A549 (cell line): ENCODE data around the gene RTN4. TPM values are rescaled to one million over a fixed set of nuclear protein-coding genes. Genes with fewer than 3 reads are reported as not detected.

ENCODE experiments used
- ATAC-seq, 2 experiments: fragments of 200-7000 bp in 1 of 2; fragments of >200 bp in 1 of 2; cut with Nextera tagmentation in 1 of 2; cut with Tn5 transposase in 1 of 2; 3 replicates each; pipeline versions ENCODE4 v1.8.0 to v1.9.1; 2018 to 2020; ENCODE audit warnings: mild to moderate bottlenecking in 1 of 2, moderate library complexity in 1 of 2
- CTCF ChIA-PET: fragments of 300-600 bp; sonication (Branson Sonifier 250); formaldehyde crosslinking; extraction: SDS; loops from one replicate; lab custom pipeline; 2021; ENCODE audit warnings: antibody characterized with exemption, inconsistent platforms; lab: Yijun Ruan, JAX
- POLR2A ChIA-PET: fragments of 350-600 bp; formaldehyde crosslinking; extraction: SDS; loops from one replicate; lab custom pipeline; 2021; ENCODE audit warnings: antibody characterized with exemption, inconsistent platforms; lab: Yijun Ruan, JAX
- DNase-seq, 2 experiments: peaks; one replicate each; pipeline versions ENCODE4 v3.0.0 to v3.0.0-alpha.2; 2011 to 2016; ENCODE audit warnings: low read depth in 1 of 2, low spot score in 1 of 2
- FAIRE-seq: peaks from 2 replicates; lab custom pipeline; 2011; peaks lifted over from hg19 to GRCh38; lab: Jason Lieb, UNC
- H3K27ac ChIP-seq, 2 experiments: fragments of >200 bp; sonication (Bioruptor Twin); formaldehyde crosslinking; 3 replicates each; pipeline ENCODE4 v1.5.1; 2016 to 2017
- H3K4me1 ChIP-seq: fragments of >200 bp; sonication (Bioruptor Twin); formaldehyde crosslinking; 3 replicates; pipeline ENCODE4 v1.6.1; 2016
- H3K4me2 ChIP-seq: fragments of >200 bp; sonication (Bioruptor Twin); formaldehyde crosslinking; 3 replicates; pipeline ENCODE4 v1.6.1; 2016
- H3K4me3 ChIP-seq: fragments of >200 bp; sonication (Bioruptor Twin); formaldehyde crosslinking; 3 replicates; pipeline ENCODE4 v1.5.1; 2016
- H3K9me3 ChIP-seq: fragments of >200 bp; sonication (Bioruptor Twin); formaldehyde crosslinking; 3 replicates; pipeline ENCODE4 v1.6.1; 2016
- CBX2 ChIP-seq: fragments of 200-600 bp; sonication (generic); IDR thresholded peaks from 2 replicates; pipeline ENCODE4 v1.6.1; 2016; ENCODE audit warnings: low read depth, mild to moderate bottlenecking, borderline replicate concordance
- CBX8 ChIP-seq: fragments of 200-600 bp; sonication (generic); IDR thresholded peaks from 2 replicates; pipeline ENCODE4 v1.6.1; 2016
- CEBPB ChIP-seq, 2 experiments: fragments of >200 bp in 1 of 2; sonication (Bioruptor Twin) in 1 of 2; formaldehyde crosslinking in 1 of 2; IDR thresholded peaks; 2 replicates each; pipeline ENCODE4 v1.6.1; 2012 to 2016
- CHD2 ChIP-seq: fragments of 150-350 bp; IDR thresholded peaks from 2 replicates; pipeline ENCODE4 v1.6.1; 2014; ENCODE audit warnings: low read length; ENCODE audit not compliant: partially characterized antibody
- EHF ChIP-seq: fragments of 250-450 bp; sonication (Bioruptor Pico); IDR thresholded peaks from 2 replicates; pipeline ENCODE4 v1.5.0; 2020; ENCODE audit warnings: mild to moderate bottlenecking
- EHMT2 ChIP-seq: fragments of 200-600 bp; sonication (generic); IDR thresholded peaks from 2 replicates; pipeline ENCODE4 v1.6.1; 2016; ENCODE audit warnings: antibody characterized with exemption, low read depth, mild to moderate bottlenecking, moderate library complexity
- ESRRA ChIP-seq: fragments of 150-350 bp; IDR thresholded peaks from 2 replicates; pipeline ENCODE4 v1.6.1; 2014; ENCODE audit warnings: mild to moderate bottlenecking, low read length, borderline replicate concordance
- HOXA7 ChIP-seq: fragments of 250-450 bp; sonication (Bioruptor Pico); IDR thresholded peaks from 2 replicates; pipeline ENCODE4 v1.5.0; 2020; ENCODE audit warnings: mild to moderate bottlenecking, moderate library complexity
- HOXB13 ChIP-seq: fragments of 250-450 bp; sonication (Bioruptor Pico); IDR thresholded peaks from 2 replicates; pipeline ENCODE4 v1.5.0; 2020; ENCODE audit warnings: low read depth, mild to moderate bottlenecking, moderate library complexity
- HOXB5 ChIP-seq: fragments of 250-450 bp; sonication (Bioruptor Pico); IDR thresholded peaks from 2 replicates; pipeline ENCODE4 v1.5.0; 2020; ENCODE audit warnings: mild to moderate bottlenecking, moderate library complexity
- MAFK ChIP-seq: fragments of 450-650 bp; IDR thresholded peaks from 2 replicates; pipeline ENCODE4 v1.6.1; 2014; ENCODE audit not compliant: partially characterized antibody
- MYC ChIP-seq: IDR thresholded peaks from 2 replicates; pipeline ENCODE4 v1.6.1; 2012; ENCODE audit warnings: mild to moderate bottlenecking, inconsistent platforms, low read length, improper control_type of control experiment, borderline replicate concordance
- NFE2L2 ChIP-seq: fragments of 150-350 bp; conservative IDR thresholded peaks from 2 replicates; pipeline ENCODE4 v1.6.1; 2014; ENCODE audit warnings: low read length
- NR3C1 ChIP-seq: fragments of >200 bp; sonication (Bioruptor Twin); formaldehyde crosslinking; IDR thresholded peaks from 3 replicates; pipeline ENCODE4 v1.6.1; 2017
- POLR2A ChIP-seq: IDR thresholded peaks from 2 replicates; pipeline ENCODE4 v1.6.1; 2012; ENCODE audit warnings: mild to moderate bottlenecking, low read length
- POLR2AphosphoS2 ChIP-seq: conservative IDR thresholded peaks from 2 replicates; pipeline ENCODE4 v1.6.1; 2012; ENCODE audit warnings: low read length, improper control_type of control experiment, inconsistent platforms
- RARB ChIP-seq: fragments of 250-450 bp; sonication (Bioruptor Pico); IDR thresholded peaks from 2 replicates; pipeline ENCODE4 v1.8.0; 2021; ENCODE audit warnings: mild to moderate bottlenecking, moderate library complexity
- RNF2 ChIP-seq: fragments of 200-600 bp; sonication (generic); IDR thresholded peaks from 2 replicates; pipeline ENCODE4 v1.6.1; 2016; ENCODE audit warnings: low read depth, mild to moderate bottlenecking, antibody characterized with exemption, moderate library complexity, borderline replicate concordance
- SMC3 ChIP-seq: fragments of >200 bp; sonication (Bioruptor Twin); formaldehyde crosslinking; IDR thresholded peaks from 3 replicates; pipeline ENCODE4 v1.6.1; 2018; ENCODE audit warnings: inconsistent platforms
- ZNF302 ChIP-seq: fragments of 250-450 bp; sonication (Bioruptor Pico); IDR thresholded peaks from 2 replicates; pipeline ENCODE4 v1.9.0; 2021; ENCODE audit warnings: inconsistent platforms, mild to moderate bottlenecking, moderate library complexity
- WGBS: methylation state at CpG from one replicate; pipeline ENCODE4 v1.1.6; 2017; ENCODE audit errors: missing lambda C conversion rate; 5-methylcytosine and 5-hydroxymethylcytosine counted together
- polyA plus RNA-seq, 4 experiments: library from polyadenylated mRNA; depleted of rRNA in 3 of 4; stranded (reverse); fragments of >200 nt; fragmentation: RNase III in 1 of 4; extraction: RNeasy Plus Mini Kit Qiagen cat#74134 plus additional on column Dnase treatment in 1 of 4; gene quantifications; 2 replicates in 3 of 4; 3 replicates in 1 of 4; pipeline ENCODE4 v1.2.3, GENCODE V29; 2011 to 2017
- TF ChIP-seq, protein P1 (sequence below): fragments of 250-450 bp; sonication (Bioruptor Pico); IDR thresholded peaks from 2 replicates; pipeline ENCODE4 v1.5.0; 2020; ENCODE audit warnings: low read depth, mild to moderate bottlenecking, moderate library complexity
- TF ChIP-seq, protein P2 (sequence below): IDR thresholded peaks from 2 replicates; pipeline ENCODE4 v1.6.1; 2012; ENCODE audit warnings: low read depth, borderline replicate concordance
- TF ChIP-seq, protein P3 (sequence below): fragments of >200 bp; sonication (Bioruptor Twin); formaldehyde crosslinking; IDR thresholded peaks from 2 replicates; pipeline ENCODE4 v1.6.1; 2016
- TF ChIP-seq, protein P4 (sequence below): IDR thresholded peaks from 2 replicates; pipeline ENCODE4 v1.6.1; 2012
- TF ChIP-seq, protein P5 (sequence below): fragments of 200-600 bp; sonication (generic); IDR thresholded peaks from 2 replicates; pipeline ENCODE4 v1.6.1; 2016; ENCODE audit warnings: antibody characterized with exemption, mild to moderate bottlenecking, moderate library complexity

RTN4 gene
- polyA plus RNA-seq, 2 of the 4 experiments (the other 2 are of a cell fraction), result 302 to 403 TPM

DNA sequence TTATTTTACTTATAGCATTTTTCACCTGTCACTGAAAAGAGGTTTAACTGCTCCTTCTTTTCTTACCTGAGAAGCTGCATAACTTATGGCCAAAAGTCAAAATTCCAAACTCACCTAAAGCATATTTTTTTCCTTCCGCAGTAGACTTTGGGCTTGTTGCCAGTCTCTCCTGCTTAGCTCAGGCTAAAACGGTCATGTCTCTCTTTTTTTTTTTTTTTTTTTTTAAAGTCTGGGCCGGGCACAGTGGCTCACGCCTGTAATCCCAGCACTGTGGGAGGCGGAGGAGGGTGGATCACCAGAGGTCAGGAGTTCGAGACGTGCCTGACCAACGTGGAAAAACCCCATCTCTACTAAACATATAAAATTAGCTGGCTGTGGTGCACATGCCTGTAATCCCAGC, 113.5 kb downstream of the RTN4 start (continued):
- TF ChIP-seq CEBPB (IDR thresholded peaks at IDR 0.05) (no peak), NFE2L2 (no peak), EHF (CRISPR knock-in tag) (no peak), CBX8 (no peak), SMC3 (no peak)
- TF ChIP-seq, protein P1, sequence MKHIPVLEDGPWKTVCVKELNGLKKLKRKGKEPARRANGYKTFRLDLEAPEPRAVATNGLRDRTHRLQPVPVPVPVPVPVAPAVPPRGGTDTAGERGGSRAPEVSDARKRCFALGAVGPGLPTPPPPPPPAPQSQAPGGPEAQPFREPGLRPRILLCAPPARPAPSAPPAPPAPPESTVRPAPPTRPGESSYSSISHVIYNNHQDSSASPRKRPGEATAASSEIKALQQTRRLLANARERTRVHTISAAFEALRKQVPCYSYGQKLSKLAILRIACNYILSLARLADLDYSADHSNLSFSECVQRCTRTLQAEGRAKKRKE (CRISPR knock-in tag), result no peak
- TF ChIP-seq, protein P2, sequence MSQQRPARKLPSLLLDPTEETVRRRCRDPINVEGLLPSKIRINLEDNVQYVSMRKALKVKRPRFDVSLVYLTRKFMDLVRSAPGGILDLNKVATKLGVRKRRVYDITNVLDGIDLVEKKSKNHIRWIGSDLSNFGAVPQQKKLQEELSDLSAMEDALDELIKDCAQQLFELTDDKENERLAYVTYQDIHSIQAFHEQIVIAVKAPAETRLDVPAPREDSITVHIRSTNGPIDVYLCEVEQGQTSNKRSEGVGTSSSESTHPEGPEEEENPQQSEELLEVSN, result no peak

DNA sequence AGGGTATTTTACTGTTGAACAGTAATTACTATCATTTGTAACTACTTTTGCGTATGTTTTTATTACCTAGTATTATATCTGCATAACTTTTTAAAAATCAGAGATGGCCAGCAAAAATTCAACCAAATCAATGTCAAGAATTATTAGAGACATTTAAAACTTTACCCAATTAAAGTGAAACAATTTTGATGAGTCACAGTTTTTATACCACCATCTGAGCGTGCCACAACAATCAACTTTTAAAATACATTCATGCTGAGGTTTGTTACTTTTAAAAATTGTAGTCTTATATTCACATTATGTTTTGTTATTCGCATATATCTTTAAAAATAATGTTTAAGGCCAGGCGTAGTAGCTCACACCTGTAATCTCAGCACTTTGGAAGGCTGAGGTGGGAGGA, 114.9 kb downstream of the RTN4 start:
- POLR2A ChIA-PET, result no interaction called here
- no peak for FAIRE-seq
- ATAC-seq, result no peak
- Histone ChIP-seq H3K27ac (no peak overlapping the region), H3K4me3 (no peak overlapping the region), H3K4me2 (no peak overlapping the region), H3K4me1 (no peaks in the 10 kb centered on the region), H3K9me3 (no peaks in the 10 kb centered on the region; the same call in 1 of the 3 replicates)
- CTCF ChIA-PET, result no interaction called here
- TF ChIP-seq RNF2 (no peak), MAFK (peak; percentile 67), NFE2L2 (0 out of 2 replicates have a peak, but pooled peaks have one; percentile 22), NR3C1 (no peak)
- no peak for DNase-seq
- 84% methylated on average over 4 of the region's 4 CpGs for WGBS

DNA sequence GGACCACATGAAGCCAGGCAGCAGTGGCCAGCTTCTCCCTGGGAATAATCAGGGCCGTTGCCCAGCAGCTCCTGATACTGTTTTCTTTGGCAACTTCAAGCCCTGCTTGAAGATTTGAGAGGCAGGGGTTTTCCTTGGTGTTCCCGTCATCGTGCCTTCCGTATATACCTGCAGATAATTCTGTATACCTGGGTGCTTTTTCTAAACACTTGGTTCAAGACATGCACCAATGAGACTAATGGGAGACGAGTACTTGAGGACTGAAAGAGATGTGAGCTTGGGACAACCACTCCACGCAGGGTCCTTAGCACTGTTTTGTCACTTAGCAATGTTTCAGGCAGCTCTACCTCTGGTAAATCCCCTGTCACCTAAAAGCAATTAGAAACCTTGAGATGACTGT, 118.8 kb downstream of the RTN4 start:
- Histone ChIP-seq H3K4me3 (no peak overlapping the region), H3K27ac (no peak overlapping the region), H3K9me3 (peaks cover 6% of the 10 kb centered on the region; the same call in 1 of the 3 replicates), H3K4me1 (no peaks in the 10 kb centered on the region), H3K4me2 (no peak overlapping the region)
- WGBS, result 79% methylated on average over 6 of the region's 6 CpGs
- ChIA-PET POLR2A (no interaction called here), CTCF (interaction anchor here (1.5 to 1.6 kb wide), 2 partner anchors 11 to 237 kb away, joined by 3 to 5 read pairs; no protein-coding TSS in a partner anchor)
- FAIRE-seq, result no peak
- TF ChIP-seq, protein P3, sequence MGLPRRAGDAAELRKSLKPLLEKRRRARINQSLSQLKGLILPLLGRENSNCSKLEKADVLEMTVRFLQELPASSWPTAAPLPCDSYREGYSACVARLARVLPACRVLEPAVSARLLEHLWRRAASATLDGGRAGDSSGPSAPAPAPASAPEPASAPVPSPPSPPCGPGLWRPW, result no peak
- TF ChIP-seq POLR2AphosphoS2, result no peak
- TF ChIP-seq EHMT2, result no peak
- TF ChIP-seq, protein P4, sequence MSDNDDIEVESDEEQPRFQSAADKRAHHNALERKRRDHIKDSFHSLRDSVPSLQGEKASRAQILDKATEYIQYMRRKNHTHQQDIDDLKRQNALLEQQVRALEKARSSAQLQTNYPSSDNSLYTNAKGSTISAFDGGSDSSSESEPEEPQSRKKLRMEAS, result no peak
- TF ChIP-seq ZNF302 (CRISPR knock-in tag), result no peak
- TF ChIP-seq POLR2A, result no peak
- TF ChIP-seq ESRRA, result no peak
- no peak for TF ChIP-seq CHD2
- no peak for TF ChIP-seq NR3C1
- TF ChIP-seq RARB, result no peak
- no peak for TF ChIP-seq HOXB13
- no peak for TF ChIP-seq HOXA7
- no peak for TF ChIP-seq MYC
- TF ChIP-seq, protein P5, sequence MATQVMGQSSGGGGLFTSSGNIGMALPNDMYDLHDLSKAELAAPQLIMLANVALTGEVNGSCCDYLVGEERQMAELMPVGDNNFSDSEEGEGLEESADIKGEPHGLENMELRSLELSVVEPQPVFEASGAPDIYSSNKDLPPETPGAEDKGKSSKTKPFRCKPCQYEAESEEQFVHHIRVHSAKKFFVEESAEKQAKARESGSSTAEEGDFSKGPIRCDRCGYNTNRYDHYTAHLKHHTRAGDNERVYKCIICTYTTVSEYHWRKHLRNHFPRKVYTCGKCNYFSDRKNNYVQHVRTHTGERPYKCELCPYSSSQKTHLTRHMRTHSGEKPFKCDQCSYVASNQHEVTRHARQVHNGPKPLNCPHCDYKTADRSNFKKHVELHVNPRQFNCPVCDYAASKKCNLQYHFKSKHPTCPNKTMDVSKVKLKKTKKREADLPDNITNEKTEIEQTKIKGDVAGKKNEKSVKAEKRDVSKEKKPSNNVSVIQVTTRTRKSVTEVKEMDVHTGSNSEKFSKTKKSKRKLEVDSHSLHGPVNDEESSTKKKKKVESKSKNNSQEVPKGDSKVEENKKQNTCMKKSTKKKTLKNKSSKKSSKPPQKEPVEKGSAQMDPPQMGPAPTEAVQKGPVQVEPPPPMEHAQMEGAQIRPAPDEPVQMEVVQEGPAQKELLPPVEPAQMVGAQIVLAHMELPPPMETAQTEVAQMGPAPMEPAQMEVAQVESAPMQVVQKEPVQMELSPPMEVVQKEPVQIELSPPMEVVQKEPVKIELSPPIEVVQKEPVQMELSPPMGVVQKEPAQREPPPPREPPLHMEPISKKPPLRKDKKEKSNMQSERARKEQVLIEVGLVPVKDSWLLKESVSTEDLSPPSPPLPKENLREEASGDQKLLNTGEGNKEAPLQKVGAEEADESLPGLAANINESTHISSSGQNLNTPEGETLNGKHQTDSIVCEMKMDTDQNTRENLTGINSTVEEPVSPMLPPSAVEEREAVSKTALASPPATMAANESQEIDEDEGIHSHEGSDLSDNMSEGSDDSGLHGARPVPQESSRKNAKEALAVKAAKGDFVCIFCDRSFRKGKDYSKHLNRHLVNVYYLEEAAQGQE, result no peak
- no peak for TF ChIP-seq HOXB5
- no peak for TF ChIP-seq CBX2
- DNase-seq, result no peak
- no peak for ATAC-seq
